Right ventricle myocardium inferior (tissue), 1 donor: Measurements from ENCODE around the gene TRIOBP. TPM values are rescaled to one million over a fixed set of nuclear protein-coding genes. Genes with fewer than 3 reads are reported as not detected.

Experiments used
- ATAC-seq: fragments of 200-7000 bp; cut with Tn5 transposase; one replicate; pipeline ENCODE4 v1.9.1; 2020; ENCODE audit warnings: mild to moderate bottlenecking, moderate library complexity
- DNase-seq: peaks from one replicate; pipeline ENCODE4 v3.0.0; 2021; ENCODE audit errors: missing footprints
- intact Hi-C: fragments of 100-400 bp; cut with DNase I; formaldehyde crosslinking; loops from one replicate; pipeline ENCODE4 v1.11.0; 2022
- total RNA-seq: library from RNA; stranded (reverse); fragmentation: NEBNext Ultra II Directional; extraction: Animal tissue kit (Norgen Biotek cat#: 25700); gene quantifications from one replicate; pipeline ENCODE4 v1.2.1, GENCODE V29; 2021
- donor health status: DM: no; HTN: yes; CAD: no; lungs with severe emphysema.

The TRIOBP gene
- total RNA-seq, 1 donor from 2014 or later: 90.1 TPM

- DNase-seq (peak; percentile 95), ATAC-seq (peak; percentile 66)
- intact Hi-C loops: loop anchor here (2.0 to 5.0 kb wide), 2 partner anchors 37 to 60 kb away; partner anchors contain the start of gene ANKRD54
Measured at GRCh38 chr22:37804881-37805809, 108.3 kb downstream of the TRIOBP start.

GRCh38 chr22:37805810-37806277, 109.0 kb downstream of the TRIOBP start:
- ATAC-seq (no peak), DNase-seq (peak; percentile 41)
- intact Hi-C loops: loop anchor here (2.0 to 5.0 kb wide), 2 partner anchors 36 to 61 kb away; partner anchors contain the start of gene ANKRD54

GRCh38 chr22:37806409-37807333, 109.8 kb downstream of the TRIOBP start:
- ATAC-seq (no peak), DNase-seq (peak; percentile 42)
- intact Hi-C loops: loop anchor here (5.0 kb wide), 1 partner anchor 36 kb away; the partner anchor contains the start of gene ANKRD54

GRCh38 chr22:37807410-37808293, 110.8 kb downstream of the TRIOBP start, which contains the start of gene GCAT:
Gene GCAT, plus strand, starts transcription at chr22:37807934. Its CDS starts 34 bp downstream, at chr22:37807968.
- intact Hi-C loops: loop anchor here (5.0 kb wide), 1 partner anchor 35 kb away; the partner anchor contains the start of gene ANKRD54
- peak; percentile 92 for ATAC-seq
- peak; percentile 98 for DNase-seq

- DNase-seq (no peak), ATAC-seq (no peak)
- intact Hi-C loops: loop anchor here (5.0 kb wide), 1 partner anchor 34 kb away; the partner anchor contains the start of gene ANKRD54
Measured at GRCh38 chr22:37808294-37808657, 111.4 kb downstream of the TRIOBP start.

- intact Hi-C loops: loop anchor here (5.0 kb wide), 1 partner anchor 32 kb away; the partner anchor contains the start of gene ANKRD54
- no peak for ATAC-seq
- DNase-seq: no peak
Measured at GRCh38 chr22:37809672-37810333, 113.0 kb downstream of the TRIOBP start.

GRCh38 chr22:37811867-37812266, 115.0 kb downstream of the TRIOBP start:
- intact Hi-C loops: no loop called here
- no peak for DNase-seq
- ATAC-seq: no peak

GRCh38 chr22:37812869-37813678, 116.2 kb downstream of the TRIOBP start:
- ATAC-seq: no peak

GRCh38 chr22:37815593-37815992, 118.7 kb downstream of the TRIOBP start:
- ATAC-seq (no peak), DNase-seq (no peak)
- intact Hi-C loops: no loop called here

More at GRCh38 chr22:37812869-37813678, 116.2 kb downstream of the TRIOBP start:
- DNase-seq: no peak
- intact Hi-C loops: no loop called here

- DNase-seq: no peak
- ATAC-seq: no peak
- intact Hi-C loops: loop anchor here (1.0 to 2.0 kb wide), 2 partner anchors 47 to 148 kb away; no protein-coding TSS in a partner anchor
Measured at GRCh38 chr22:37816543-37817180, 119.8 kb downstream of the TRIOBP start.

- intact Hi-C loops: loop anchor here (1.0 to 2.0 kb wide), 2 partner anchors 45 to 147 kb away; no protein-coding TSS in a partner anchor
- ATAC-seq (peak; percentile 95), DNase-seq (peak; percentile 90)
Measured at GRCh38 chr22:37817705-37818408, 121.0 kb downstream of the TRIOBP start.

GRCh38 chr22:37818409-37819104, 121.7 kb downstream of the TRIOBP start:
- peak; percentile 88 for DNase-seq
- intact Hi-C loops: no loop called here
- peak; percentile 64 for ATAC-seq

GRCh38 chr22:37819105-37819433, 122.2 kb downstream of the TRIOBP start:
- no peak for ATAC-seq
- no peak for DNase-seq
- intact Hi-C loops: no loop called here

- intact Hi-C loops: no loop called here
- DNase-seq (no peak), ATAC-seq (no peak)
Measured at GRCh38 chr22:37820350-37820749, 123.5 kb downstream of the TRIOBP start.
